HK-2 (cell line): ENCODE data around the gene C19orf47.

Experiments
- DNase-seq: peaks from one replicate; pipeline ENCODE4 v3.0.0-alpha.2; 2018; ENCODE audit not compliant: unreplicated experiment

C19orf47 gene

GRCh38 chr19:40348125-40348913, at the start of gene C19orf47, which contains the start of gene PLD3:
Gene C19orf47 (minus strand): TSS chr19:40348397. CDS start chr19:40341857, 6,540 bp downstream.
Gene PLD3 (plus strand): TSS chr19:40348695. CDS start chr19:40366484, 17,789 bp downstream.
- peak; percentile 99 for DNase-seq

GRCh38 chr19:40397568-40397906, 49.3 kb upstream of the C19orf47 start:
- no peak for DNase-seq

- no peak for DNase-seq
These were observed 48.8 kb upstream of the C19orf47 start for GRCh38 chr19:40396886-40397567.

GRCh38 chr19:40395956-40396355, 47.8 kb upstream of the C19orf47 start:
- no peak for DNase-seq

- peak; percentile 15 for DNase-seq
These were observed 46.6 kb upstream of the C19orf47 start for GRCh38 chr19:40394816-40395210.

GRCh38 chr19:40393894-40394815, 46.0 kb upstream of the C19orf47 start:
- DNase-seq, result no peak

GRCh38 chr19:40392894-40393517, 44.8 kb upstream of the C19orf47 start:
- no peak for DNase-seq

GRCh38 chr19:40392123-40392522, 43.9 kb upstream of the C19orf47 start:
- no peak for DNase-seq

- DNase-seq, result no peak
These were observed 42.0 kb upstream of the C19orf47 start, which contains the start of gene HIPK4 for GRCh38 chr19:40390084-40390742. Gene HIPK4 (minus strand): TSS chr19:40390181. CDS start chr19:40389902, 279 bp downstream.

- DNase-seq, result no peak
These were observed 41.3 kb upstream of the C19orf47 start for GRCh38 chr19:40389404-40390083.

GRCh38 chr19:40388481-40388880, 40.3 kb upstream of the C19orf47 start:
- DNase-seq, result no peak

- DNase-seq, result no peak
These were observed 39.0 kb upstream of the C19orf47 start for GRCh38 chr19:40387155-40387554.

GRCh38 chr19:40383668-40384248, 35.6 kb upstream of the C19orf47 start:
- no peak for DNase-seq

- DNase-seq, result no peak
These were observed 33.1 kb upstream of the C19orf47 start for GRCh38 chr19:40381321-40381720.

- DNase-seq, result no peak
These were observed 32.2 kb upstream of the C19orf47 start for GRCh38 chr19:40380199-40381037.

GRCh38 chr19:40379446-40380198, 31.4 kb upstream of the C19orf47 start:
- DNase-seq, result no peak

GRCh38 chr19:40378509-40378908, 30.3 kb upstream of the C19orf47 start:
- no peak for DNase-seq

- no peak for DNase-seq
These were observed 29.7 kb upstream of the C19orf47 start for GRCh38 chr19:40377876-40378385.
